Measurements from ENCODE around the gene SH3PXD2A.
"Not testable (repeated sequence)": the region's sequence is repeated elsewhere in the genome, so short reads cannot be mapped to it uniquely, and the experiment has no call there.

SH3PXD2A gene

GRCh38 chr10:103781329-103782061 lies 73.9 kb downstream of the SH3PXD2A start:
- H3K4me3 ChIP-seq (ENCODE audit: low read length) = no peak overlapping the region
- peak; percentile 18 for TF ChIP-seq CTCF (conservative IDR thresholded peaks at IDR 0.05; ENCODE audit: low read depth, low read length)
- DNase-seq (ENCODE audit: low read depth) = no peak

- DNase-seq (ENCODE audit: low read depth) = no peak
- no peak overlapping the region for H3K4me3 ChIP-seq (ENCODE audit: low read length)
Measured at GRCh38 chr10:103780242-103781149, 74.9 kb downstream of the SH3PXD2A start.

DNA sequence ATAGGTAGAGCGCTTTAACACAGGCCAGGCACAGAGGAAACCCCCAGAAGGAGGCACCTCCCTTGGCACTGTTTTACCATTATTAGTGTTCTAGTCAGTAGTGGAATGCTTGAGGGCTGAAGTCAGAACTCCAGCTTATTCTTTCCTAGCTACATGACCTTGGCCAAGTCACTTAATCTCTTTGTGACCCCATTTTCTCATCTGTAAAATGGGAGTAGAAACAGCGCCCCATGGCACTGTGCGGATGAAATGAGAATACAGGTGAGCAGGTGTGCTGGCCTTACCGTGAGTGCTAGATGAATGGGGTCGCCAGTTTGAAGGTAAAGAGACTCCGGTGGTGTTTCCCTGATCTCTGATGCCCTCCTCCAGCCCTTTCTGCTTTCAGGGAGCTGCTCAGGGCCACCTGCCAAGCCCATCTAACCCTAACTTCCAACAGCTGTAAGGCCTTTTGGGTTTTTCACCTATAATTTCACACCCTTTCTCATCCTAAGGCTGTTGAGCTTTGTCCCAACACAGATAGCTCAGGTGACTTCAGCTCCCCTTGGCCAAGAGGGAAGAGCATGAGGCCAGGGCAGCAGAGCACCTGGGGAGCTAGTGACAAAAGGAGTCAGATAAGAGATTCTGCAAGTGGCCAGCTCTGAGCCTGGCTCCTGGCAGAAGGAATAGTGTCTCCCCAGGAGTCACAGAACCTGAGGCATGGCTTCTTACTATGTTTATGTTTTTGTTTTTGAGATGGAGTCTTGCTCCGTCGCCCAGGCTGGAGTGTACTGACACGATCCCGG lies 76.8 kb downstream of the SH3PXD2A start:
- no peak overlapping the region for H3K4me3 ChIP-seq (ENCODE audit: low read length)
- no peak for DNase-seq (ENCODE audit: low read depth)
- no peak for TF ChIP-seq CTCF (conservative IDR thresholded peaks at IDR 0.05; ENCODE audit: low read depth, low read length)

More at GRCh38 chr10:103780242-103781149, 74.9 kb downstream of the SH3PXD2A start:
- TF ChIP-seq CTCF (conservative IDR thresholded peaks at IDR 0.05; ENCODE audit: low read depth, low read length) = no peak

- no peak for TF ChIP-seq CTCF (conservative IDR thresholded peaks at IDR 0.05; ENCODE audit: low read depth, low read length)
- no peak for DNase-seq (ENCODE audit: low read depth)
- no peak overlapping the region for H3K4me3 ChIP-seq (ENCODE audit: low read length)
Measured at GRCh38 chr10:103776878-103777591, 78.3 kb downstream of the SH3PXD2A start.

DNA sequence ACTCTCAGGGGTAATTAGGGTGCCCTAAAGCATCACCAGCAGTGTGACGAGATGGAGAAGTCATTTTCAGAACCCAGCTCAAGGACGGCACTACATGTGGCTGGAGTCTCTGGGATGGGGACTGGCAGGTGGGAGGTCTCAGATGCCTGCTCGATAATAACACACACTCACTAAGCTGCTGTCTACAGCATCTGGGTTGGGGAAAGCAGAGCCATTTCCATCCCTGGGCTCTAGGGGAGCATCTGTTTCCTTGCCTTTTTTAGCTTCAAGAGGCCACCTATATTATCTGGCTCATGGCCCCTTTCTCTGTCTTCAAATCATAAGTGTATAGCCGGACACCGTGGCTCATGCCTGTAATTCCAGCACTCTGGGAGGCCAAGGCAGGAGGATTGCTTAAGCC lies 79.6 kb downstream of the SH3PXD2A start:
- no peak for DNase-seq (ENCODE audit: low read depth)
- no peak overlapping the region for H3K4me3 ChIP-seq (ENCODE audit: low read length)
- no peak for TF ChIP-seq CTCF (conservative IDR thresholded peaks at IDR 0.05; ENCODE audit: low read depth, low read length)

GRCh38 chr10:103772846-103773245 lies 82.5 kb downstream of the SH3PXD2A start:
- peak overlapping the region; percentile 63 for H3K4me3 ChIP-seq (ENCODE audit: low read length)
- not testable (repeated sequence) for DNase-seq (ENCODE audit: low read depth)

Measured in retinal pigment epithelial cell (primary cell).